ENCODE measurements around the gene RAET1G. TPM values are rescaled to one million over a fixed set of nuclear protein-coding genes. Genes with fewer than 3 reads are reported as not detected.
"Not testable (repeated sequence)": the region's sequence is repeated elsewhere in the genome, so short reads cannot be mapped to it uniquely, and the experiment has no call there.

Gene RAET1G
- total RNA-seq, 4 donors from 2014 or later = 1.5 TPM; not detected in 3

GRCh38 chr6:149895048-149895590 is 27.8 kb downstream of the RAET1G start:
- peak overlapping the region in 3 of 4 donors; percentile 22 to 89 (median 76) for H3K27ac ChIP-seq
- peak in 1 of 2 donors; percentile 61 for DNase-seq (ENCODE audit: low spot score in 2 of 2)
- WGBS, 2 donors = 38 to 50% methylated on average over 4 to 7 of the region's 7 CpGs

GRCh38 chr6:149891864-149892263 is 31.1 kb downstream of the RAET1G start:
- peaks cover 0 to 31% (median 17%) of the 10 kb centered on the region in 4 donors for H3K4me1 ChIP-seq
- not testable (repeated sequence) for H3K36me3 ChIP-seq; H3K27me3 ChIP-seq; H3K27ac ChIP-seq; DNase-seq (ENCODE audit: low spot score in 2 of 2); H3K9me3 ChIP-seq; H3K4me3 ChIP-seq
- WGBS, 2 donors = 80 to 84% methylated on average over 6 of the region's 6 CpGs

More at GRCh38 chr6:149895048-149895590, 27.8 kb downstream of the RAET1G start:
- Histone ChIP-seq H3K4me1 (peaks cover 0 to 44% (median 20%) of the 10 kb centered on the region in 4 donors), H3K36me3 (no peaks in the 10 kb centered on the region), H3K9me3 (no peaks in the 10 kb centered on the region), H3K4me3 (no peak overlapping the region), H3K27me3 (no peaks in the 10 kb centered on the region)
- TF ChIP-seq CTCF (IDR thresholded peaks at IDR 0.05) (no peak), EP300 (IDR thresholded peaks at IDR 0.05) (peak in 1 of 2 donors; percentile 55)

- H3K36me3 ChIP-seq = no peaks in the 10 kb centered on the region
- WGBS, 2 donors = 82 to 89% methylated on average over 3 of the region's 3 CpGs
- DNase-seq (ENCODE audit: low spot score in 2 of 2) = no peak
- peaks cover 0 to 25% (median 12%) of the 10 kb centered on the region in 4 donors for H3K4me1 ChIP-seq
- H3K27ac ChIP-seq = no peak overlapping the region
- no peaks in the 10 kb centered on the region for H3K27me3 ChIP-seq
- no peak overlapping the region for H3K4me3 ChIP-seq
- H3K9me3 ChIP-seq = no peaks in the 10 kb centered on the region
- no peak for TF ChIP-seq EP300 (IDR thresholded peaks at IDR 0.05)
- TF ChIP-seq CTCF (IDR thresholded peaks at IDR 0.05) = no peak
Observed at GRCh38 chr6:149891259-149891658, 31.7 kb downstream of the RAET1G start.

- peaks cover 0 to 18% (median 6%) of the 10 kb centered on the region in 4 donors for H3K4me1 ChIP-seq
- H3K9me3 ChIP-seq = no peaks in the 10 kb centered on the region
- no peak overlapping the region for H3K4me3 ChIP-seq
- no peak for TF ChIP-seq CTCF (IDR thresholded peaks at IDR 0.05)
- TF ChIP-seq EP300 (IDR thresholded peaks at IDR 0.05) = no peak
- no peak for TF ChIP-seq POLR2A (IDR thresholded peaks at IDR 0.05)
- no peak for DNase-seq (ENCODE audit: low spot score in 2 of 2)
- no peaks in the 10 kb centered on the region for H3K27me3 ChIP-seq
- 55 to 61% methylated on average over 6 of the region's 6 CpGs for WGBS, 2 donors
- H3K36me3 ChIP-seq = no peaks in the 10 kb centered on the region
- H3K27ac ChIP-seq = peak overlapping the region in 1 of 4 donors; percentile 15
Observed at GRCh38 chr6:149890629-149891045, 32.3 kb downstream of the RAET1G start.

GRCh38 chr6:149889326-149889725 is 33.6 kb downstream of the RAET1G start:
- TF ChIP-seq CTCF (IDR thresholded peaks at IDR 0.05) = no peak
- TF ChIP-seq POLR2A (IDR thresholded peaks at IDR 0.05) = no peak
- TF ChIP-seq EP300 (IDR thresholded peaks at IDR 0.05) = no peak
- H3K27ac ChIP-seq = no peak overlapping the region
- DNase-seq (ENCODE audit: low spot score in 2 of 2) = no peak
- no peaks in the 10 kb centered on the region for H3K36me3 ChIP-seq
- H3K9me3 ChIP-seq = no peaks in the 10 kb centered on the region
- H3K27me3 ChIP-seq = no peaks in the 10 kb centered on the region
- WGBS, 2 donors = 69 to 77% methylated on average over 7 of the region's 7 CpGs
- H3K4me3 ChIP-seq = no peak overlapping the region
- peaks cover 0 to 7% (median 0%) of the 10 kb centered on the region in 4 donors for H3K4me1 ChIP-seq

All from tibial nerve (tissue), 4 donors.